PFSK-1 (cell line): Measurements from ENCODE around the gene ADAMTS16.

Experiments used
- POLR2AphosphoS5 ChIP-seq: IDR thresholded peaks from 2 replicates; pipeline ENCODE4 v1.6.1; 2012; ENCODE audit warnings: low read depth, mild to moderate bottlenecking, control low read depth, low read length, moderate library complexity
- TAF1 ChIP-seq: IDR thresholded peaks from 2 replicates; pipeline ENCODE4 v1.6.1; 2012; ENCODE audit warnings: low read length, control low read depth, borderline replicate concordance; ENCODE audit not compliant: insufficient read depth
- TF ChIP-seq, protein P1 (sequence below), 2 experiments: IDR thresholded peaks; 2 replicates each; pipeline versions ENCODE4 v1.6.1 to v1.8.0; 2011 to 2012; ENCODE audit warnings: low read depth in 2 of 2, low read length in 2 of 2, control low read depth in 1 of 2, inconsistent platforms in 1 of 2, mild to moderate bottlenecking in 1 of 2, moderate library complexity in 1 of 2; ENCODE audit not compliant: insufficient read depth in 1 of 2

DNA sequence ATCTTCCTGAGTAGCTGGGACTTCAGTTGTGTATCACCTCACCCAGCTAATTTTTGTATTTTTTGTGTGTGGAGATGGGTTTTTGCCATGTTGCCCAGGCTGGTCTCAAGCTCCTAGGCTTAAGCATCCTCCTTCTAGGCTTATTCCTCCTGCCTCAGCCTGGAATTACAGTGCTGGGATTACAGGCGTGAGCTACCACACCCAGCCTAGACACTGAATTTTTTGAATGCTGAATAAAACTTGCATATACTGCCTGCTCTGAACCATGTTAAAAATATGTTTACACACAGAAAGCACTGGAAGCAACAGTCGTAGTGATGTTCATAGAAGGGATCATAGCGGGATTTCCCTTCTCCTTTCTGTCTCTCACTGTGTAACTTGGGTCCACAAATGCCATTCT is 161.0 kb downstream of the ADAMTS16 start:
- TF ChIP-seq POLR2AphosphoS5: no peak
- TF ChIP-seq, protein P1, sequence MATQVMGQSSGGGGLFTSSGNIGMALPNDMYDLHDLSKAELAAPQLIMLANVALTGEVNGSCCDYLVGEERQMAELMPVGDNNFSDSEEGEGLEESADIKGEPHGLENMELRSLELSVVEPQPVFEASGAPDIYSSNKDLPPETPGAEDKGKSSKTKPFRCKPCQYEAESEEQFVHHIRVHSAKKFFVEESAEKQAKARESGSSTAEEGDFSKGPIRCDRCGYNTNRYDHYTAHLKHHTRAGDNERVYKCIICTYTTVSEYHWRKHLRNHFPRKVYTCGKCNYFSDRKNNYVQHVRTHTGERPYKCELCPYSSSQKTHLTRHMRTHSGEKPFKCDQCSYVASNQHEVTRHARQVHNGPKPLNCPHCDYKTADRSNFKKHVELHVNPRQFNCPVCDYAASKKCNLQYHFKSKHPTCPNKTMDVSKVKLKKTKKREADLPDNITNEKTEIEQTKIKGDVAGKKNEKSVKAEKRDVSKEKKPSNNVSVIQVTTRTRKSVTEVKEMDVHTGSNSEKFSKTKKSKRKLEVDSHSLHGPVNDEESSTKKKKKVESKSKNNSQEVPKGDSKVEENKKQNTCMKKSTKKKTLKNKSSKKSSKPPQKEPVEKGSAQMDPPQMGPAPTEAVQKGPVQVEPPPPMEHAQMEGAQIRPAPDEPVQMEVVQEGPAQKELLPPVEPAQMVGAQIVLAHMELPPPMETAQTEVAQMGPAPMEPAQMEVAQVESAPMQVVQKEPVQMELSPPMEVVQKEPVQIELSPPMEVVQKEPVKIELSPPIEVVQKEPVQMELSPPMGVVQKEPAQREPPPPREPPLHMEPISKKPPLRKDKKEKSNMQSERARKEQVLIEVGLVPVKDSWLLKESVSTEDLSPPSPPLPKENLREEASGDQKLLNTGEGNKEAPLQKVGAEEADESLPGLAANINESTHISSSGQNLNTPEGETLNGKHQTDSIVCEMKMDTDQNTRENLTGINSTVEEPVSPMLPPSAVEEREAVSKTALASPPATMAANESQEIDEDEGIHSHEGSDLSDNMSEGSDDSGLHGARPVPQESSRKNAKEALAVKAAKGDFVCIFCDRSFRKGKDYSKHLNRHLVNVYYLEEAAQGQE (IDR thresholded peaks at IDR 0.05; ENCODE audit: insufficient read depth in 1 of 2, low read depth in 2 of 2, low read length in 2 of 2): no peak
- no peak for TF ChIP-seq TAF1
